GM12878 (cell line): ENCODE results near the gene SORCS2. TPM values are rescaled to one million over a fixed set of nuclear protein-coding genes. Genes with fewer than 3 reads are reported as not detected.

Experiments
- ATAC-seq: fragments of 200-7000 bp; cut with Tn5 transposase; 3 replicates; pipeline ENCODE4 v1.9.1; 2020; ENCODE audit warnings: mild to moderate bottlenecking, moderate library complexity
- BruUV-seq: library from RNA; stranded (reverse); fragments of 400-500 nt; replicated peaks from 2 replicates; lab custom pipeline; 2021; lab: Mats Ljungman, UMichigan
- CTCF ChIA-PET: fragments of 300-600 bp; sonication (Branson Sonifier 250); formaldehyde crosslinking; extraction: SDS; loops from one replicate; lab custom pipeline; 2021; ENCODE audit warnings: inconsistent platforms; lab: Yijun Ruan, JAX
- POLR2A ChIA-PET: fragments of 350-600 bp; formaldehyde crosslinking; extraction: SDS; loops from one replicate; lab custom pipeline; 2021; ENCODE audit warnings: inconsistent platforms; lab: Charles Lee
- RAD21 ChIA-PET: fragments of 300-600 bp; sonication (Branson Sonifier 250); formaldehyde crosslinking; loops from one replicate; lab custom pipeline; 2023; ENCODE audit warnings: antibody characterized with exemption; ENCODE audit not compliant: unreplicated experiment; lab: Charles Lee
- SMC1A ChIA-PET: fragments of 300-600 bp; sonication (Branson Sonifier 250); formaldehyde crosslinking; loops from one replicate; lab custom pipeline; 2023; ENCODE audit not compliant: unreplicated experiment, uncharacterized antibody; lab: Charles Lee
- DNase-seq: peaks from one replicate; pipeline ENCODE4 v3.0.0-alpha.2; 2011; ENCODE audit warnings: low read depth, low spot score
- FAIRE-seq: peaks from 3 replicates; lab custom pipeline; 2011; peaks lifted over from hg19 to GRCh38; lab: Jason Lieb, UNC
- H2AFZ ChIP-seq: 2 replicates; pipeline ENCODE4 v1.6.0; 2011; ENCODE audit warnings: low read depth, low read length, control low read depth; ENCODE audit not compliant: control insufficient read depth
- H3K27ac ChIP-seq: 2 replicates; pipeline ENCODE4 v1.5.1; 2011; ENCODE audit warnings: control low read depth; ENCODE audit not compliant: control insufficient read depth, insufficient read depth
- H3K27me3 ChIP-seq, 2 experiments: replicated peaks in 1 of 2; 2 replicates each; pipeline versions ENCODE4 v1.6.0 to v1.6.1; 2011; ENCODE audit warnings: low read length in 1 of 2; ENCODE audit not compliant: control insufficient read depth in 2 of 2, insufficient read depth in 2 of 2
- H3K36me3 ChIP-seq, 2 experiments: 2 replicates each; pipeline ENCODE4 v1.5.1; 2011; ENCODE audit warnings: low read length in 1 of 2; ENCODE audit not compliant: control insufficient read depth in 2 of 2, insufficient read depth in 2 of 2
- H3K4me1 ChIP-seq: 2 replicates; pipeline ENCODE4 v1.6.1; 2011; ENCODE audit warnings: mild to moderate bottlenecking, low read length, moderate library complexity, mixed read lengths; ENCODE audit not compliant: control insufficient read depth, insufficient read depth
- H3K4me2 ChIP-seq: 2 replicates; pipeline ENCODE4 v1.6.0; 2011; ENCODE audit warnings: control low read depth; ENCODE audit not compliant: control insufficient read depth, insufficient read depth
- H3K4me3 ChIP-seq: fragments of 200-600 bp; sonication (generic); 2 replicates; pipeline ENCODE4 v1.5.1; 2016
- H3K79me2 ChIP-seq: 2 replicates; pipeline ENCODE4 v1.6.0; 2011; ENCODE audit warnings: low read length; ENCODE audit not compliant: control insufficient read depth, insufficient read depth
- H3K9ac ChIP-seq: 2 replicates; pipeline ENCODE4 v1.8.0; 2011; ENCODE audit warnings: low read length, control low read depth, mixed read lengths; ENCODE audit not compliant: control insufficient read depth, insufficient read depth
- H3K9me3 ChIP-seq: replicated peaks from 3 replicates; pipeline ENCODE4 v1.5.1; 2011; ENCODE audit warnings: mild to moderate bottlenecking, low read length; ENCODE audit not compliant: control insufficient read depth, insufficient read depth
- H4K20me1 ChIP-seq: 2 replicates; pipeline ENCODE4 v1.6.0; 2011; ENCODE audit not compliant: control insufficient read depth, insufficient read depth
- ASH2L ChIP-seq: fragments of 300-600, 200-600 bp; sonication (generic); IDR thresholded peaks from 2 replicates; pipeline ENCODE4 v1.6.1; 2017; ENCODE audit warnings: low read depth, mild to moderate bottlenecking, borderline replicate concordance
- BACH1 ChIP-seq: fragments of 450-650 bp; IDR thresholded peaks from 2 replicates; pipeline ENCODE4 v1.6.1; 2017; ENCODE audit warnings: mild to moderate bottlenecking, borderline replicate concordance
- CHD1 ChIP-seq: IDR thresholded peaks from 2 replicates; pipeline ENCODE4 v1.6.1; 2012; ENCODE audit warnings: low read depth, low read length, improper control_type of control experiment
- E2F4 ChIP-seq: IDR thresholded peaks from 2 replicates; pipeline ENCODE4 v1.6.1; 2012; ENCODE audit warnings: low read depth, low read length, improper control_type of control experiment
- E2F8 ChIP-seq: fragments of 450-650 bp; IDR thresholded peaks from 2 replicates; pipeline ENCODE4 v1.6.1; 2018; ENCODE audit warnings: mild to moderate bottlenecking, low read depth, moderate library complexity; ENCODE audit not compliant: partially characterized antibody
- FOS ChIP-seq: IDR thresholded peaks from 3 replicates; pipeline ENCODE4 v1.6.1; 2011; ENCODE audit warnings: borderline replicate concordance; ENCODE audit not compliant: insufficient read length; ENCODE audit errors: extremely low read depth
- IRF5 ChIP-seq: fragments of 450-650 bp; IDR thresholded peaks from 2 replicates; pipeline ENCODE4 v1.6.1; 2017; ENCODE audit warnings: borderline replicate concordance
- JUND ChIP-seq: IDR thresholded peaks from 2 replicates; pipeline ENCODE4 v1.6.1; 2012; ENCODE audit warnings: low read depth, mild to moderate bottlenecking, low read length, improper control_type of control experiment, moderate library complexity
- MEF2B ChIP-seq: fragments of 450-650 bp; IDR thresholded peaks from 2 replicates; pipeline ENCODE4 v1.6.1; 2018; ENCODE audit warnings: mild to moderate bottlenecking, moderate library complexity; ENCODE audit not compliant: partially characterized antibody, poor library complexity, severe bottlenecking
- NFYA ChIP-seq: IDR thresholded peaks from 2 replicates; pipeline ENCODE4 v1.6.1; 2011; ENCODE audit warnings: low read depth, mild to moderate bottlenecking, low read length, improper control_type of control experiment, borderline replicate concordance
- POLR2A ChIP-seq: IDR thresholded peaks from 2 replicates; pipeline ENCODE4 v1.6.1; 2011; ENCODE audit warnings: low read depth, mild to moderate bottlenecking, low read length
- REST ChIP-seq: IDR thresholded peaks from 2 replicates; pipeline ENCODE4 v1.6.1; 2012; ENCODE audit warnings: mild to moderate bottlenecking, low read depth, low read length
- RUNX3 ChIP-seq: IDR thresholded peaks from 2 replicates; pipeline ENCODE4 v1.6.1; 2012; ENCODE audit warnings: low read length, inconsistent platforms
- STAT1 ChIP-seq: fragments of 450-650 bp; conservative IDR thresholded peaks from 2 replicates; pipeline ENCODE4 v1.6.1; 2014; ENCODE audit warnings: antibody characterized with exemption, mild to moderate bottlenecking
- ZNF207 ChIP-seq: fragments of 450-650 bp; IDR thresholded peaks from 2 replicates; pipeline ENCODE4 v1.6.1; 2014; ENCODE audit warnings: antibody characterized with exemption, mild to moderate bottlenecking, borderline replicate concordance
- ZNF24 ChIP-seq: fragments of 450-650 bp; IDR thresholded peaks from 2 replicates; pipeline ENCODE4 v1.6.1; 2017; ENCODE audit warnings: antibody characterized with exemption, mild to moderate bottlenecking
- WGBS: methylation state at CpG from one replicate; pipeline ENCODE4 v1.1.6; 2016; ENCODE audit warnings: low lambda C conversion rate; ENCODE audit not compliant: insufficient replicate concordance, insufficient coverage; ENCODE audit errors: missing lambda C conversion rate; 5-methylcytosine and 5-hydroxymethylcytosine counted together
- in situ Hi-C: fragments of 300-500 bp; cut with MboI; formaldehyde crosslinking; loops from 9 replicates; pipeline ENCODE4 v1.14.3; 2018; ENCODE audit warnings: mixed read lengths
- intact Hi-C: fragments of 100-400 bp; cut with micrococcal nuclease; formaldehyde crosslinking; loops from one replicate; pipeline ENCODE4 v1.14.2; 2022; ENCODE audit not compliant: unreplicated experiment
- polyA plus RNA-seq, 11 experiments: library from polyadenylated mRNA; depleted of rRNA in 4 of 11; unstranded in 6 of 11; stranded (reverse) in 5 of 11; fragments of >200 nt; fragmentation: Nextera tagmentation in 4 of 11; fragmentation: Illumina TruSeq in 1 of 11; extraction: Ambion mirVana in 4 of 11; extraction: Trizol in 1 of 11; gene quantifications; 1 replicate in 1 of 11; 2 replicates in 10 of 11; pipeline versions ENCODE4 v1.2.1 to v1.2.3, GENCODE V29; 2011 to 2016; ENCODE audit warnings: inconsistent platforms in 2 of 11, missing spikeins in 2 of 11, low read depth in 1 of 11
- total RNA-seq, 4 experiments: library from RNA; depleted of rRNA in 3 of 4; stranded (reverse); fragments of >200 nt in 3 of 4; fragmentation: Illumina TruSeq in 1 of 4; extraction: Trizol in 1 of 4; gene quantifications; 2 replicates each; pipeline versions ENCODE4 v1.2.1 to v1.2.3, GENCODE V29; 2013 to 2021

SORCS2 gene
- total and polyA plus RNA-seq, 10 of the 15 experiments (the other 5 are each of a cell fraction or from before 2014, with no cell fraction given), result 0.01 to 0.15 (median 0.05) TPM; not detected in 5

GRCh38 chr4:7433376-7434140 is 241.2 kb downstream of the SORCS2 start:
- ATAC-seq (no peak), DNase-seq (no peak), FAIRE-seq (no peak)
- Histone ChIP-seq H3K9me3 (no peaks in the 10 kb centered on the region), H4K20me1 (no peaks in the 10 kb centered on the region), H3K4me2 (no peak overlapping the region), H3K4me1 (no peaks in the 10 kb centered on the region), H3K27ac (no peak overlapping the region), H3K27me3 (no peaks in the 10 kb centered on the region; a peak in 1 of 4 replicates), H3K9ac (no peak overlapping the region), H3K4me3 (no peak overlapping the region), H3K79me2 (no peaks in the 10 kb centered on the region), H2AFZ (no peak overlapping the region), H3K36me3 (no peaks in the 10 kb centered on the region)
- RAD21 ChIA-PET, result no interaction called here
- in situ Hi-C loops (no loop called here), intact Hi-C loops (no loop called here)
- POLR2A ChIA-PET, result no interaction called here
- CTCF ChIA-PET, result no interaction called here
- TF ChIP-seq NFYA (no peak), BACH1 (no peak), E2F8 (no peak), RUNX3 (no peak), STAT1 (no peak), FOS (no peak), POLR2A (no peak), E2F4 (no peak), ZNF207 (no peak), JUND (no peak), ZNF24 (no peak), MEF2B (no peak), IRF5 (no peak), CHD1 (no peak), ASH2L (no peak), REST (no peak)
- no TSS peak for BruUV-seq
- WGBS, result 39% methylated on average over 27 of the region's 28 CpGs
- SMC1A ChIA-PET, result no interaction called here
